Measurements from ENCODE around the gene DBN1.

The DBN1 gene

DNA sequence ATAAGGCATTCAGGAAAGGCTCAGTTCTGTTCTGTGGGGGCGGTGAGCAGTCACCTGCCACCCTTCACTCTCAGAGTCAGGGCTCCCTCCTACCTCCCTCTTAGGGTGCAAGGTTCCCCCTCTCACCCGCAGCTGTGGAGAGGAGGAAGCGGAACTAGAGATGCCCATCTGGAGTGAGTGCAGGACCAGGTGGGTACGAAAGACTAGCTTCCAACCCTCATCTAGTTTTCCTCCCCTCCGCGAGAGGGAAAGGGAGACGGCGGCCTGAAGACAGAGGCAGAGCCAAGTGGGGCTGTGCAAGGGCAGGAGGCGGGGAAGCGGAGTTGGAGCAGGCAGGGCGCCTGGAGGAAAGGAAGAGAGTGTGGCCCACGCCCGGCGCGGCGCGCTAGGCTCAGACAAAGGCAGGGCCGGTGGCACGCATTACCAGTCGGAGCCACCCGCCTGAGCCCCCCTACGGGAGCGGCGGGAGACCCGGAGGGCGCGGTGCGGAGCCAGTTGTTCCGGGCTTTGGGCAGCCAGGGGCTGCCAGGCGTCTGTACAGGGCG is 19.5 kb downstream of the DBN1 start:
- Histone ChIP-seq H3K4me1 (ENCODE audit: control insufficient read depth, insufficient read depth, low read length, poor library complexity, severe bottlenecking) (peaks cover 12% of the 10 kb centered on the region), H3K27ac (ENCODE audit: low read depth, low read length, severe bottlenecking) (peak overlapping the region; percentile 26), H3K9me3 (ENCODE audit: control insufficient read depth, low read length) (no peaks in the 10 kb centered on the region), H3K4me3 (ENCODE audit: extremely low read depth, insufficient read depth, low read length, poor library complexity, severe bottlenecking) (peak overlapping the region; percentile 45), H3K36me3 (ENCODE audit: control insufficient read depth, insufficient read depth, low read length) (peaks cover 23% of the 10 kb centered on the region)
- 13 to 18% methylated on average over 20 to 24 of the region's 31 CpGs for WGBS, 2 experiments (ENCODE audit: insufficient coverage in 2 of 2)

DNA sequence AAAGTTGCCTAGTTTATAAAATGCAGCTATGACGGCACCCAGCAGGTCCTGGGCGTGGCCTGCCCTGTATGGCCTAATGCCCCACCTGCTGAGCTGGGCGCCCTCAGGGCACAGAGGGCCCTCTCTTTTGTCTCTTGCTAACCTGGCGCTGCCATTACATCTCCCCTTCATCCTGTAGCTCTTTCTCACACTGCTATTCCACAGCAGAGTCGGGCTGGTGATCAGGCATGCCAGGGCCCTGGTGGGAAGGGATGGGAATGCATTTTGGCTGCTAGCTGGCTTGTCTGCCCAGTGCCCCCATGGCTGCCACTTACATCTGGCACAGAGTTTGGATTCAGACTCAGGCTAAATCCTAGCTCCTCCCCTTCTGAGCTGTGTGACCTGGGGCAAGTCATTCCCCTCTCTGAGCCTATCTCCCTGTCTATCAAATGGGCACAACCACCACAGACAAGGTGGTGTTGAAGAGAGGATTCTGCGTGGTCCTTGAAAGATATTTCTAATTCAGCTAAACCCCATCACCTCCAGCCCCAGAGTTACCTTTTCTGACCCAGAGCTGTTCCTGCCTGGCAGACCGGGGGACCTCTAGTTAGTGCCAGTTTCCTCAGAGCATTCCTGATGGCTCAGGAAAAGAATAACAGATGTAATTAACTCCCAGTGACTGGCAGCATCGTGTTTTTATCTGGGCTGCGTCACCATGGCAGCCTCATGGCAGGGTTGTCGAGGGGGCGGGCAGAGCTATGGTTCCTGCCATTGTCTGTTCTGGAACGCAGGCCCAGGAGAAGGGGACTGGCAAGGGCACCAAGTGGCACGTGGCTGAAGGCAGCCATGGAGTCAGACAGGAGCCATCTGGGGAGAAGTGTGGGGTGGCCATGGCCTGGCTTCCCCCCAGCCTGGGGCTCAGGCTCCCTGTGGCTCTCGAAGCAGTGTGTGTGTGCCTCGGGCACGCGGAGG is 20.5 kb downstream of the DBN1 start:
- 91 to 93% methylated on average over 10 to 13 of the region's 17 CpGs for WGBS, 2 experiments (ENCODE audit: insufficient coverage in 2 of 2)
- peaks cover 14% of the 10 kb centered on the region for H3K36me3 ChIP-seq (ENCODE audit: control insufficient read depth, insufficient read depth, low read length)
- H3K9me3 ChIP-seq (ENCODE audit: control insufficient read depth, low read length) = no peaks in the 10 kb centered on the region
- no peak overlapping the region for H3K4me3 ChIP-seq (ENCODE audit: extremely low read depth, insufficient read depth, low read length, poor library complexity, severe bottlenecking)
- H3K27ac ChIP-seq (ENCODE audit: low read depth, low read length, severe bottlenecking) = no peak overlapping the region
- peaks cover 14% of the 10 kb centered on the region for H3K4me1 ChIP-seq (ENCODE audit: control insufficient read depth, insufficient read depth, low read length, poor library complexity, severe bottlenecking)

DNA sequence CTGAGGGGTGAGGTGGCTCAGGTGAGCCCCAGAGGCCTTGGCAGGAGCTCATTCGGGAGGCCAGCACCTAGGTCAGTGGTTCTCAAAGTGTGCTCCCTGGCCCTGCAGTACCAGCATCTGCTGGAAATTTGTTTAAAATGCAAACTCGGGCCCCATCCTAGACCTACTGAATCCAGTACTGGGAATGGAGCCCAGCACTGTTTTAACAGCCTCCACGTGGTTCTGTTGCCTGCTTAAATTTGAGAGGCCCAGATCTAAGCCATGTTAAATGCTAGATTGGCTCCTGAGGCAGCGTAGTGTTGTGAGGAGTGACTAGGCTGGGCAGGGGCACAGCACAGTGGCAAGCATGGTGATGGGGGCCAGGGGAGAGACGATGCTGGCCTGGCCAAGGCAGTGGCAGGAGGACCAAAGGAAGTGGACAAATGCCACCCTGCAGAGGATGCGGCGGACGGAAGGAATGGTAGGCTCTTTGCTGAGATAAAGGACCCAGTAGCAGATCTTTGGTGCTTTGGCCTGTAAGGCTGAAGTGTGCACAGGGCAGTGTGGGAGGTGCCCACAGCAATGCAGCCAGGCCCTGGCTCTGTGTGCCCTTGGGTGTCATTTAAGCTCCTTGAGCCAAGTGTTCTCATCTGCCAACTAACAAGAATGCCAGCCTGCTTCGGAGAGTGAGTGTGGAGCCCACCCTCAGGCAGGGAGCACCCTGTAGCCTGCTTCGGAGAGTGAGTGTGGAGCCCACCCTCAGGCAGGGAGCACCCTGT is 22.6 kb downstream of the DBN1 start:
- peaks cover 11% of the 10 kb centered on the region for H3K4me1 ChIP-seq (ENCODE audit: control insufficient read depth, insufficient read depth, low read length, poor library complexity, severe bottlenecking)
- WGBS, 2 experiments (ENCODE audit: insufficient coverage in 2 of 2) = 89 to 95% methylated on average over 8 of the region's 10 CpGs
- no peaks in the 10 kb centered on the region for H3K36me3 ChIP-seq (ENCODE audit: control insufficient read depth, insufficient read depth, low read length)
- H3K4me3 ChIP-seq (ENCODE audit: extremely low read depth, insufficient read depth, low read length, poor library complexity, severe bottlenecking) = no peak overlapping the region
- no peaks in the 10 kb centered on the region for H3K9me3 ChIP-seq (ENCODE audit: control insufficient read depth, low read length)
- H3K27ac ChIP-seq (ENCODE audit: low read depth, low read length, severe bottlenecking) = no peak overlapping the region

DNA sequence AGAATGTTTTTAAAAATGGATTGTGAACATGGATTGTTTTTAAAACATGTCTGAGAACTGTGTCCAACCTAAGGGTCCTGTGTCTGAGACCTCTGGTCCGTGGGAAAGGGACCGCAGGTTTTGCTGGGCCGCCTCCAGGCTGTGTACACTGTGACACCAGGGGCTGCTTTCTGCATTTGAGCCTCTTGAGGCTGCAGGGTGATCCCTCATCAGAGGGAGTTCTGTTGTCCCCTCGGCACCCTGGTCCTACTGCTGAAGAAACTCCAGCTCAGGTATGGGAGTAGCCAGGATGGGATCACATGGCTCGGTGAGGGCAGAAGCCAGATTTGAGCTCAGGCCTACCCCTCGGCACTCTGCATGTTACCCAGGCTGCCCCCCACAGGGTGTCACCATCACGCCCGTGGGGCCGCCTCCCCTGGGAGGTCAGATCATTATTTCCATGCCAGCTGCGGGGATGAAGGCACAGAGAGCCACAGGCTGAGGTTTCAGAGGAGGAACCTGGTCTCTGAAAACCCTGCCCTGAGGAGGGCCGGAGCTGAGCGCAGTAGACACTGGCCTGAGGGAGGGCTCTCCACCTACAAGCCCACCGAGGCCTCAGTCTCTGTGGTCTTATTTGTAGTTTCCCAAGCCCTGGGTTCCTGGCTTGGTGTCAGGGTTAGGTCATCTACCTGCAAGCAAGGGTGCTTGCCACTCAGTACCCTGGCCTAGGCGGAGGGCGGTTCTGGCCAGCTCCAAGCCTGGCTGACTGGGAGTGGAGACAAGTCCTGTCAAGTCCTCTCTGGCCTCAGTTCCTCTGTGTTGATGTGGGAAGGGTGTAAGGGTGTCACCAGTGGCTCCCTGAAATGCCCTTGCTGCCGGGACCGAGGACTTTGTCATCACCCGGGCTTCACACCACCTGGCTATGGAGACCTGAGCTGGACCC is 24.0 kb downstream of the DBN1 start:
- H3K4me3 ChIP-seq (ENCODE audit: extremely low read depth, insufficient read depth, low read length, poor library complexity, severe bottlenecking) = no peak overlapping the region

DNA sequence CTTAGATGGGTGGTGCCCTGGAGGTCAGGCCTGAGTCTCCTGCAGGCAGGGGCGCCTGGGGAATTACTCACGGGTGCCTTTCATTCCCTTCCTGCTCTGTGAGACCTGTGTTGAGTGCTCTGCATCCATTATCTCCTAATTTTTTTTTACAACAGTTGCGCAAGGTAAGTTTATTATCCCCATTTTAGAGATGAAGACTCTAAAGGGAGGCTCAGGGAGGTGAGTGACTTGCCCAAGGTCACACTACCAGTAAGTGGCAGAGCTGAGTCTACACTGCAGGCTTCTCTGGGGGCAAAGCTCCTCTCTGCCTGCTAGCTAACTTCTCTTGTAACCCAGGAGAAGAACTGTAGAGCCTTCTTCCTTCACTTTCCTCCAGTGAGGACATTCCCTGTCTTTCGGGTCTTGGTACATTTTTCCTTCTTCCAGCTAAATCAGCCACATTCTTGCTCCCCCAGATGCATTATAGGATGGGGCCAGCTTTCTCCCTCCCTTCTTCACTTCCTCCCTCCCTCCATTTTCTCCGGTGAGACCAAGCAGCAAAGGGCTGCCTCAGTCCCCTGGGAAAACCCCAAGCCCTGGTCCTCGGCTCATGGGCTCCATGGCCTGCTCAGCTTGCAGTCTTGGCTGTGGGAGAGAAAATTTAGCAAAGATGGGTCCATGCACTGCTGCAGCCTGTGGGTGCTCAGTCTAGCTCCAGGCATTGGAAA is 25.0 kb downstream of the DBN1 start:
- no peaks in the 10 kb centered on the region for H3K9me3 ChIP-seq (ENCODE audit: control insufficient read depth, low read length)
- H3K27ac ChIP-seq (ENCODE audit: low read depth, low read length, severe bottlenecking) = peak overlapping the region; percentile 83
- peaks cover 9% of the 10 kb centered on the region for H3K4me1 ChIP-seq (ENCODE audit: control insufficient read depth, insufficient read depth, low read length, poor library complexity, severe bottlenecking)
- H3K36me3 ChIP-seq (ENCODE audit: control insufficient read depth, insufficient read depth, low read length) = peaks cover 2% of the 10 kb centered on the region
- 82 to 89% methylated on average over 5 of the region's 6 CpGs for WGBS, 2 experiments (ENCODE audit: insufficient coverage in 2 of 2)
- H3K4me3 ChIP-seq (ENCODE audit: extremely low read depth, insufficient read depth, low read length, poor library complexity, severe bottlenecking) = peak overlapping the region; percentile 58

More for the DNA sequence above, 24.0 kb downstream of the DBN1 start:
- Histone ChIP-seq H3K9me3 (ENCODE audit: control insufficient read depth, low read length) (no peaks in the 10 kb centered on the region), H3K27ac (ENCODE audit: low read depth, low read length, severe bottlenecking) (no peak overlapping the region), H3K36me3 (ENCODE audit: control insufficient read depth, insufficient read depth, low read length) (peaks cover 1% of the 10 kb centered on the region), H3K4me1 (ENCODE audit: control insufficient read depth, insufficient read depth, low read length, poor library complexity, severe bottlenecking) (peaks cover 9% of the 10 kb centered on the region)
- 92 to 93% methylated on average over 15 to 18 of the region's 18 CpGs for WGBS, 2 experiments (ENCODE audit: insufficient coverage in 2 of 2)

DNA sequence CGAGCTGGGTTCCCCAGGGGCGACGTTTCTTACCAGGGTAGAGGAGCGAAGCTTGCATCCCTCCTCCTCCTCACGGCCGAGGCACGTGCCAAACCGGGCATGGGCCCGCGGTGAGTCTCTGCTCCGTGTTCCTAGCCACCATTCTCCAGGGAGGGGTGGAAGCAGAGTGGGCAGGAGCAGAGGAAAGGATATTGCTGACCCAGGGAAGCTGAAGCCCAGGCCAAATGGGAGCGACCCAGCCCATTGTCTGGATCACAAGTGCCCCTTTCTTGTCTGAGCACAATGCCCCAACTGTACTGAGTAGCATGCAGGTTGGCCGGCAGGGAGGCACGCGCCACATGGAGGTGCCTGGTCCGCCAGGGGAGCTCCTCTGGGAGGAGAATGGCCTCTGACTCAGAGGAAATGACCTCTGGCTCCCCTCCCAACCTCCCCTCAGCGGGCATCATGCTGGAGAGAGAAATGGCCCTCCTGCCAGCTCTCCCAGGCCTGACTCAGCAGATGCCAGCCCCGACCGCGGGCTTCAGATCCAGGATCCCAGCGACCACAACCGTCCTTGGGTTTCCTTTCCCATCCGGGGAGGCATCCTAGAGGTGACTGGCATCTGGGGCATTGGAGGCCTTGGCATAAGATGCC is 25.7 kb downstream of the DBN1 start:
- Histone ChIP-seq H3K4me1 (ENCODE audit: control insufficient read depth, insufficient read depth, low read length, poor library complexity, severe bottlenecking) (peaks cover 9% of the 10 kb centered on the region), H3K27ac (ENCODE audit: low read depth, low read length, severe bottlenecking) (peak overlapping the region; percentile 83), H3K4me3 (ENCODE audit: extremely low read depth, insufficient read depth, low read length, poor library complexity, severe bottlenecking) (peak overlapping the region; percentile 58), H3K9me3 (ENCODE audit: control insufficient read depth, low read length) (no peaks in the 10 kb centered on the region), H3K36me3 (ENCODE audit: control insufficient read depth, insufficient read depth, low read length) (peaks cover 4% of the 10 kb centered on the region)
- 11 to 23% methylated on average over 14 to 16 of the region's 23 CpGs for WGBS, 2 experiments (ENCODE audit: insufficient coverage in 2 of 2)

DNA sequence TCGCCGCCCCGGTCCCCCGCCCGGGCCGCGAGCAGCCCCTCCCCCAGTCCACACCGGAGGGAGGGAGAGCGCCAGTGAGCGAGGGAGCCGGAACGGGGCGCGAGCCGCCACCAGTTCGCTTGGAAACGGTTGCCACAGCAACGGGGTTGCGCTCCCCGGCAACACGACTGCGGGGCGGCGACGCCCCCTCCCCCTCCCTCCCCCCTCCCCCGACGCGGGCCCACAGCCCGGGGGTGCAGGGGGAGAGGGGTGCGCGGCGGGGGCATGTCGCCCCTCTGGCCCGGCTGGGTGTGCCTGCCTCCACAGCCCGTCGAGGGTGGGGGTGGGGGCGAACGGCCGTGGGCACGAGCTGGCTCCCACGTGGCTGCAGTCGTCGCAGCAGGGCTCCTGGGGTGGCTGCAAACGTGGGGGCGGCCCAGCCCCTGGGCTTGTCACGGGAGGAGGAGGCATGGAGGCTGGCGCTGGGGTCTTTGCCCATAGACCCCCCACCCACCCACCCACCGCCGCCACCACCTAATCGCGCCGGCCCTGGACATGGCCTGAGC is 26.3 kb downstream of the DBN1 start:
- 0 to 2% methylated on average over 1 to 11 of the region's 52 CpGs for WGBS, 2 experiments (ENCODE audit: insufficient coverage in 2 of 2)

DNA sequence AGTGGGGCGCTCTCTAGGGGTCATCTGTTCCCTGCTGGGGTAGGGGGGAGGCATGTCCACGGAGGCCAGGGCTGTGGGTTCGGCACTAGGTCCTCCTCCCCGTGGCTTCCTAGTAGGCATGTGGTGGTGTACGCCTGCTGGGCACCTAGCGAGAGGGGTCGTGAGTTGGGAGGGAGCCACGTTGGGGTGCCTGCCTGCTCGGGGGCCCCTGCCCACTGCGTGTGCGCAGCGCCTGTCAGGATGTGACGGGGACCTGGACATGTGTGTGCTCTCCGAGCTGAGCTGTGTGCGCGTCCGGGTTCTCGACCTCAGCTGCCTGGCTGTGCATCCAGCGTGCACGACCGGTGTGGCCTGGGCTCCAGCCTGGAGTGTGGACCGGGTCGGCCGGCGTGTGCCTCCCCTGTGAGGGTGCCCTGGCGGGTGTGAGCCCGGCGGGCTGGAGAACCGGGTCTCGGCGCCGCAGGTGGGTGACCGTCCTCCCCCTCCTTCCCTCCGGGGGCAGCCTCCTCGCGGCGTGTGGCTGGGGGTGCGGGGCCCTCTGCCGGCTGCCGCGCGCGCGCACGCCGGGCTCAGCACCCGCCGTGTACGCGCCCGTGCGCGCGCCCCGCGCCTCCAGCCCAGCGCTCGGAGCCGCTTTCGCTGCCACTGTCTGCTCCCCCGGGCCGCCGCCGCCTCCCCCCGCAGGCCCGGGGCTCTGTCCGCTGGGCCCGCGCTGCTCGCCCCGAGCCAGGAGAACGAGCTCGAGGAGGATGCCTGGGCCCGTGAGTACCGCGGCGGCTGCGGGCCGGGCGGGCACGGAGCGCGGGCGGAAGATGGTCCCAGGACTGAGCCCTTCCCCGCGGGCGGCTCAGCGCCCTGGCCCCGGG is 27.0 kb downstream of the DBN1 start, which contains the start of gene PRR7:
PRR7 (plus strand) TSS at position 615 of the 866 bp plus-strand sequence. CDS start 8,254 bp downstream, outside the sequence.
- WGBS, 2 experiments (ENCODE audit: insufficient coverage in 2 of 2) = 4 to 5% methylated on average over 60 to 68 of the region's 89 CpGs
- Histone ChIP-seq H3K4me1 (ENCODE audit: control insufficient read depth, insufficient read depth, low read length, poor library complexity, severe bottlenecking) (peaks cover 12% of the 10 kb centered on the region), H3K9me3 (ENCODE audit: control insufficient read depth, low read length) (no peaks in the 10 kb centered on the region)

More for the DNA sequence above, 26.3 kb downstream of the DBN1 start:
- peaks cover 7% of the 10 kb centered on the region for H3K36me3 ChIP-seq (ENCODE audit: control insufficient read depth, insufficient read depth, low read length)
- H3K4me3 ChIP-seq (ENCODE audit: extremely low read depth, insufficient read depth, low read length, poor library complexity, severe bottlenecking) = peak overlapping the region; percentile 58
- no peaks in the 10 kb centered on the region for H3K9me3 ChIP-seq (ENCODE audit: control insufficient read depth, low read length)
- peaks cover 11% of the 10 kb centered on the region for H3K4me1 ChIP-seq (ENCODE audit: control insufficient read depth, insufficient read depth, low read length, poor library complexity, severe bottlenecking)
- H3K27ac ChIP-seq (ENCODE audit: low read depth, low read length, severe bottlenecking) = peak overlapping the region; percentile 83

More for the DNA sequence above, 27.0 kb downstream of the DBN1 start, which contains the start of gene PRR7:
- Histone ChIP-seq H3K4me3 (ENCODE audit: extremely low read depth, insufficient read depth, low read length, poor library complexity, severe bottlenecking) (peak within 1 kb of the TSS; percentile 58), H3K27ac (ENCODE audit: low read depth, low read length, severe bottlenecking) (peak within 1 kb of the TSS; percentile 83), H3K36me3 (ENCODE audit: control insufficient read depth, insufficient read depth, low read length) (peaks cover 7% of the 10 kb centered on the region)
